Germinal center (tissue), 1 donor: ENCODE data around the gene NVL.
"Not testable (repeated sequence)": the region's sequence is repeated elsewhere in the genome, so short reads cannot be mapped to it uniquely, and the experiment has no call there.

Experiments
- DNase-seq: peaks from one replicate; pipeline ENCODE4 v3.0.0; 2012; ENCODE audit warnings: mixed read lengths, low spot score

NVL gene

DNA sequence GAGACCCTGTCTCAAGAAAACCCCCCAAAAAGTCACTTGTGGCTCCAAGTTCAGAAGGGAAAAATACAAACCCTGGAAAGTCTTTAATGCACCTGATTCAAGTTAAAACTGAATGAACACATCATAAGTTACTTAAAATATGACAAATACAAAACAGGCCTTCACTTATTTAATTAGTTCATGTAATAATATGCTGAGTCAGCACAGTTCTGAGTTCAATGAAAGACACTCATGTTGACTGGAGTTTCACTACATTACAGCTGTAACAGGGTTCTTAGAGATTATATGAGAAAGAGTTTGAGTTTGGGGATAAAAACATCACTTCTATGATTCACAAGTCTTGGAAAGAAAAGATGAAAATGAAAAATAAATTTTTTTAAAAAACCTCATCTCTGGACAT lies 96.0 kb downstream of the NVL start:
- no peak for DNase-seq

DNA sequence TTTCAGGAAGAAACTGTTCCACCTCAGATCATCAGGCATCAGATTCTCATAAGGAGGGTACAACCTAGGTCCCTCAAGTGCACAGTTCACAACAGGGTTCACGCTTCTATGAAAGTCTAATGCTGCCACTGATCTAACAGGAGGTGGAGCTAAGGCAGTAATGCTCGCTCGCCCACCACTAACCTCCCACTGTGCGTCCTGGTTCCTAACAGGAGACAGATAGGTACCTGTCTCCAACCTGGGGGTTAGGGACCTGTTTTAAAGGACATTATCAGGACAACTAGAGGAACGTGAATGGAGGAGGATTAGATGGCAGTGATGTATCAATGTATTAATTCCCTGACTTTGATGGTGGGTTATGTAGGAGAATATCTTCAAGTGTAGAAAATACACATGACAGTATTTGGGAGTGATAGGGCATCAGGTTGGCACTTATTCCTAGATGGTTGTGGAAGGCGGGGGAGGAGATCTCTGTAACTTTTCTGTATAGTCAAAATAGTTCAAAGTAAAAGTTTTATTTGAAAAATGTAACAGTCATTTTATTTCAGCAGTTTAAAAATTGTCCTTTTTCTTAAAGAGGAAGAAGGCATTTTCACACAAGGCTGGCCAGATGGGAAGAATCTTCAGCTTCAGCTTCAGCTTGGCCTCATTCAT lies 103.0 kb downstream of the NVL start:
- no peak for DNase-seq

DNA sequence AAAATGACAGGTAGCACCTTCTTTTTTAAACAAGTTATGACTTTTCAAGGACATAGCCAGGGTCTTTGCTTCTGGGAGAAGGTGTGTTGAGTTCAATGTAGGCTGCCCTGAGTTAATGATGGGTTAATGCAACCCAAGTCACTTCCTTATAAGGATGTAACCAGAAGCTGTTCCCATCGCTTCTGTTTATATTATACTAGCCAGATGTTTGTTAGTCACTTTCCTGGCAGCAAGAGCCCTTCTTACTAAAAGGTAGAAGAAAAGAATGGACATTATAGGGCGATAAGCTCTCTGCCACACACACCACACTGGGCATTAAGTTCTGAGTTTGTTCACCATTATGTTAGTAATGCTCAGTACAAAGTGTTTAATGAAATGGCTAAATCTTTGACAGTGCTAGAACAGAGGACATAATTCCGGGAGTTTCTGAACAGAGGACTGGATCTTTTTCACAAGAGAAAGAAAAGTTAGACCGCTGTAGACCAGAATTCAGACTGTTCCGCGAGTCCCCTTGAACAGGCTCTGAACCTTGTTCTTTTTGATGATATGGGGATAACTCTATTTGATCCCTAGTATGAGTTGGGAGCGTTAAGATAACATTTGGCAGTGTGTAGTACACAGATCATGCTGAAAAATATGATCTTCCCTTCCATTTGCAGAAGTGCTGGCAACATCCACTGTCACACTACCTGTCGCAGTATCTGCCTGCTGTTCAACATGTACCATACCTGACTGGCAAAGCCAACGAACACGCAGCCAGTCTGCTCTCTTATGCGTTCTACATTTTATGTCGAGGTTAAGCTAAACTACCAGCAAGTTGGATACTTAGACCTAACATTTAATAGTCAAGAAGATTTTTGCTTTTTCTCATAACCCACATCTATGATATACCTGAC lies 105.9 kb downstream of the NVL start:
- DNase-seq = no peak

DNA sequence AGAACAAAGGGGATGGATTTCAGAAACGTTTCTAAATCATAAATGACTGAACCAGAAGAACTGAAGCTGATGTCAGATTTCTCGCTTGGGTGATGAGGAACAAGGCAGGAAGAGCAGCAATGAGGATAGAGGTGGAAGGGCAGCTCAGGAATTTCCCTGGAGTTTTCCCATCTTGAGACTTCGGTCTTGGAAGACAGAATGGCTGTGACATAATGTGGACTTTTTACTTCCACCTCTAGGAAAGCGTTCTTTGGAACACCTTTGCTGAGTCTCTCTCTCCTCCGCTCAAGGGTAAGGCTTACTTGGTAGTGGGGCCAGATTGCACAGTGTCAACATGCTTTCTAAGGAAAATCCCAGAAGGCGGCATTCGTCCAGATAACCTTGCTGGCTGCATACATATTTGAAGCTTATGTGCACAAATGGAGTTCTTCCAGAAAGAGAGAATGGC lies 110.3 kb downstream of the NVL start:
- no peak for DNase-seq

DNA sequence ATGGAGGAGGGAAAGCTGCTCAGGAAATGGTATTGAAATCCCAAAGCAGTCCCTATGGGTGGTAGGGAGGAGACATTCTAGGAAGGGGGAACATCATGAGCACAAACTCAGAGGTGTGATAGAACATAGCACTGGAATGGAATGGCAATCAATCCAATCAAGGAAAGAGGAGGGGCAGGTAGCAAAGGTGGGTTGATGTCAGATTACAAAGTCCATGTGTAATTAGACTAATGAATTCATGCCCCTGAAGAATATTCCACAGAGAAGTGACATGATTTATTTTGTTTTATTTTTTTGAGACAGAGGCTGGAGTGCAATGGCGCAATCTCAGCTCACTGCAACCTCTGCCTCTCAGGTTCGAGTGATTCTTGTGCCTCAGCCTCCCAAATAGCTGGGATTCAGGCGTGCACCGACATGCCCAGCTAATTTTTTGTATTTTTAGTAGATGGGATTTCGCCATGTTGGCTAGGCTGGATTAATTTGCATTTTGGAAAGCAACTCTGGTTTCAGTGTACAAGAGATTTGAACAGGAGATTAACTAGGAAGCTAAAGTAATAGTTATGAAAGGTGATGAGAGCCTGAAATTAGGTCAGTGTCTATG lies 110.9 kb downstream of the NVL start:
- no peak for DNase-seq

DNA sequence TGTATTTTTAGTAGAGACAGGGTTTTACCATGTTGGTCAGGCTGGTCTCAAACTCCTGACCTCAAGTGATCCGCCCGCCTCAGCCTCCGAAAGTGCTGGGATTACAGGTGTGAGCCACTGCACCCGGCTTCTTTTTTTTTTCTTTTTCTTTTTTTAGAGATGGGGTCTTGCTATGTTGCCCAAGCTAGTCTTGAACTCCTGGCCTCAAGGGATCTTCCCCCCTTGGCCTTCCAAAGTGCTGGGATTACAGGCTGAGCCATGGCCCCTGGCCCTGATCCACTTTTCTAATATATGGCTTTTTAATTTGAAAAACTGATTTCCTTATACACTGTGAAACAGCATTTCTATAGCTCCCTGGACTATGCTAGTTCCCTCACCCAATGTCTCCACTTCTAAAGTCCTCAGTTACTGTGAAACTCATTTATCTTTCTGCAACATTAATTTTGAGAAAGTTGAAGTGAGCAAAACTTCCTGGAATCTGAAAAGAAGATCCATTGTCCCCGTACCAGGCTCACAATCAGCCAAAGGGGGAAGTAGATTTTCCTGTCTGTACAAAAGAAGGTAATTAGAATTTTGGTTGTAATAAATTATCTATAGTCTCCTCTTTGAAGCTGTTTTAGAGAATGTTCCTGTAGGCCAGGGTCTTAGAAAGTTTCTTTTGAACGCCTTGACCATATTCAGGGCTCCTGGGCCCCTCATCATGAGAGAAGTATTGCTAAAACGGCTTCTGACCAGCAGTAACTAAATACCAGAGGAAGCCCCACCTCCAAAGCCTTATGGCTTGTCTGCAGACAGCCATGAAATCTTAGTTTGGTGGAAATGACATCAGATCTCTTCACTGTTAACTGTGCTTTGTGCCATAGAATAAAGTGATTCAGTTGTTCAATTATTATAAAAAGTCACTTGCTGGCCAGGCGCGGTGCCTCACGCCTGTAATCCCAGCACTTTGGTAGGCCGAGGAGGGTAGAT lies 112.0 kb downstream of the NVL start:
- DNase-seq = no peak

DNA sequence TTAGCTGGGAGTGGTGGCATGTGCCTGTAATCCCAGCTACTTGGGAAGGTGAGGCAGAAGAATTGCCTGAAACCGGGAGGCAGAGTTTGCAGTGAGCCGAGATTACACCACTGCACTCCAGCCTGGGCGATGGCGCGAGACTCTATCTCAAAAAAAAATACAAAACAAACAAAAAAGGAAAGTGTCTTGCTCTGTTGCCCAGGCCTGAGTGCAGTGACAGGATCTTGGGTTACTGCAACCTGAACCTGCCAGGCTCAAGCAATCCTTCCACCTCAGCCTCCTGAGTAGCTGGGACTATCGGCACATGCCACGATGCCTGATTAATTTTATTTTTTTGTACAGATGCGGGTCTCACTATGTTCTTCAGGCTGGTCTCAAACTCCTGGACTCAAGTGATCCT lies 113.6 kb downstream of the NVL start:
- DNase-seq = no peak

DNA sequence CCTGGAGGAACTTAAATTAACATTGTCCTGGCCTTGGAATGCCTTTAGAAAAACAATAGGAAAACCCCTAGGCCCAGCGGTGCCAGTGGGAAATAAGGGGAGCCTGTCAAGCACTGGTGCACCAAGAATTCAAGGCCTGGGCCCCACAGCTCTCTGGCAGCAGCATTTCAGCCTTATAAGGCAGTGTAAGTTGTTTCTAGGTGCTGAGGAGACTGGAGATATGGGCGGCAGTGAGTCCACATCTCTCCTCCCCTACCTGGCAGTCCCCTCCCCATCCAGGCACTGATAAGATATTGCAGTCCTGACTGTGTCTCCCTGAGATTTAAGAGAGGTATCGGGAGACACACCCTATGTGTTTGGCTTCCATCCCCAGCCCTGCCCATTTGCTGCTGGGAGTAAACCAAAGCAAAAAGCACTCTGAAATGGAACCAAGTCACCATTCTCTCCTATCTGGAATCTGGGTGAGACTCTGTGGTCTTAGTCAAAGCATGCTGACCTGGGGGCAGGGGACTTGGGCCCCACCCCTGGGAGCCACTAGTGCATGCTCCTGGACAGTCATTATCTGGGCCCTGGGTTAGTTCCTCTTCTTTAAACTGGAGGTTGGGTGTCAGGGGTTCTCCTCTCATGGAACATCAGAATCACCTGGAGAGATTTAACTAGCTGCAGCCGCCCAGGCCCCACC lies 116.4 kb downstream of the NVL start:
- DNase-seq = no peak

DNA sequence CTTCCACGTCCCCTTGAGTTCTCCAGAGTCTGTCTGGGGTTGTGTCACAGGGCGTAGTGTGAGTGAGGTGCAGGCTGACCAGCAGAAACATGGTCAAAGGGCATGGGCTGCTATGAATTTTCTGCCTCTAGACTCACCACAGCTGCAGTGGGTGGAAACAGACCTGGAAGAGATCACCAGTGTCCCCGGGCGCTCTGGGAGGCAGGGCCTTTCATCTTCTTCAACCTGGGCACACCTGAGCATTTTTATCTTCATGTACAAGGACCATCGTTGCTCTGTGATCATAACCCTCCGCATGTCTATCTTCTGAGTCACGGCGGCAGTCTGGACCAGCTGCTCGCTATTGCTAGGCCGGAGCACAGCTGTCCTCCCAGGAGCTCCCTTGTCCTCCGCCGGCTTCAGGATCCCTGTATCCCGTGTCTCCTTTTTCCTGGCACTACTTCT lies 117.3 kb downstream of the NVL start:
- DNase-seq = no peak

DNA sequence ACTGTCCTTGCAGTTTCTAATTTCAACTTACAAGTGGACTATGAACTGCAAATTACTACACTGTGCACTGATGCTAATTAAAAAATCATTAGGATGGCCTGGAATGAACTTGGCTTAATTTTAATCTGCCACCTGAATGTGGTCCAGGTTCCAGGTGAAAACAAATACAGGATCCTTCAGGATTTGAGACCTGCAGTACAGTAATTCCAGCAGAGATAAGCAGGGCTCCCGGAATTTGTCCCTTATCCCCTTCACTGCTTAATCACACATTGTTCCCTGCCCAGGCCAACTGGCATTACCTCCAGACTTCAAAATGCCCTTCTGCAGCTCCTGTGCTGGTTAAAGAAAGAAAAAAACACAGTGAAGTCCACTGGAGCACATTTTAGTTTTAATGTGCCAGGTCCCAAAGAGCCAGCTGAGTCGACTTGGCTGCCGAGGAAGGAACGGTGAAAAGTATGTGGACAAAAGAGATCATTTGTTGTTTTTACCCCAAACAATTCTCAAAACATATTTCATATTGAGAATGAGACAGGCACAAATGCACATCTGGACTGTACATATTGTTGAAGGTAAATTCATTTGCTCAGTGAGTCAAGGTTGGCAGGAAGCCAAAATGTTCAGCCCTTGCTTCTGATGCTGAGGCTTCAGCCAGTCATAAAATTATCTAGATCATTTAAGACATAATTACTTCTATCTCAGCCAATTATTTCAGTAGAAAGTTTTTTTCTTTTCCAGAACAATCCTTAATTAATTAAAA lies 118.6 kb downstream of the NVL start:
- no peak for DNase-seq

DNA sequence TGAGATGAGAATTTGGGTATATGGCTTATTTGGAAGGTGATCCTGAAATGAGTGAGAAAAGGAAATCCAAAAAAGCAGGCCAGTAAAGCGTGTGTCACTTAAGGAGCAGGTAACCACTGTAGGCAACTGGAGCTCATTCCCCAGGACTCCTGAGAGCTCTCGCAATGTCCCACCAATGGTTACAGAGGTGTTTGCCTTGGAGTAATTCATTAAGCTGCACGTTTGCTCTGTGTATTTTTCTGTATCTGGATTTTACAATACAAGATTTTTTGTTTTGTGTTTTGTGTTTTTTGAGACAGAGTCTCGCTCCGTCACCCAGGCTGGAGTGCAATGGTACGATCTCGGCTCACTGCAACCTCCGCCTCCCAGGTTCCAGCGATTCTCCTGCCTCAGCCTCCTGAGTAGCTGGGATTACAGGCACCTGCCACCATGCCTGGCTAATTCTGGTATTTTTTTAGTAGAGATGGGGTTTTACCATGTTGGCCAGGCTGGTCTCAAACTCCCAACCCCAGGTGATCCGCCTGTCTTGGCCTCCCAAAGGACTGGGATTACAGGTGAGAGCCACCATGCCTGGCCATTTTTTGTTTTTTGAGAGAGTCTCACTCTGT lies 123.9 kb downstream of the NVL start:
- not testable (repeated sequence) for DNase-seq

DNA sequence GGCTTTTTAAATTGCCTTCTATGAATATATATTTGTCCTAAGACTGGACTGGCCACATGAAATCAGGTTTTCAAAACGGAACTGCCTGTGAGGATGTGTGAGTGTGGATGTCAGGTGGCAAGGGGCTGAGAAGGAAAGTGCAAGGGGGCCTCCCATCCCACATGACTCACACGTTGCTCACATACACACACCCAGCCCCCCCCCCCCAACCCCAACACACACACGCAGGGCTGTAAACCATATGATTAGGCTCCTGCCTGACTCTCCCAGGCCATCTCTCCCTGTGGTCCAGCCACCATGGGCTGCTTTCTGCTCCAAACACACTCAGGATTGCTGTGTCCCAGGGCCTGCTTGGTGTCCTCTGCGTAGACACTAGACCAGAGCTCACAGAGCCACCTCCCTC lies 124.5 kb downstream of the NVL start:
- no peak for DNase-seq

DNA sequence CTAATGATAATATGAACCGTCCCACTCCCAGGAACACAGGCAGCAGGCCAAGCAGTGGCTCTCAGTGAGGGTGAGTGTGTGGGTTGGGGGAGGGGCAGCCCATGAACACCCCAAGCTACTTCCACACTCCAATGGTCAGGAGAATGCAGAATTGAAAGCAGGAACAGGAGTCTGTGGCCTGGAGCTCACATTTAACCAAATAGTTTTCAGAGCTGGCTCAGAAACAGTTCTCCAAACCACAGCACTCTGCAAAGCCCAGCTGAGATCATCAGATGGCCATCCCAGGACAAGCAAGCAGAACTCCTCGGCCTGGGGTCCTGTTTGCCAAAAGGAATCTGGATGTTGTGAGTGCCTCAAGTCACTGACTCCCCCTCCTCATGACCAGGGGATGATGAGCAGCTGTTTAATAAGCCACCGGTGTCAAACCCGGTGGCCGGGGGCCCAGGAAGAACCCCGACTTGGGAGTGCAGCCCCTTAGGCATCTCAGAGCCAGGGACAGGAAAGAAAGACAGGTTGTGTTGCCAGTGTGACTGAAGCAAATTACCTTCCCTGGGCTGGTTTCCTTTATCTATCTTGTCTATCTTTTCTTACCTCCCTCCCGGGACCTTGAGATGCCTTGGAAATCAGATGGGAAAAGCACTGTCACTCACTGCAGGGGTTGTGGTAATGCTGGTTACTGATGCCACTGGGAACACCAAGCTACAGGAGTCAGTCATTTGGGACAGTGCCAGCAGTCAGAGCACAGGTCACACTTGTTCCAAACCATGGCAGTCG lies 126.5 kb downstream of the NVL start:
- peak; percentile 53 for DNase-seq

DNA sequence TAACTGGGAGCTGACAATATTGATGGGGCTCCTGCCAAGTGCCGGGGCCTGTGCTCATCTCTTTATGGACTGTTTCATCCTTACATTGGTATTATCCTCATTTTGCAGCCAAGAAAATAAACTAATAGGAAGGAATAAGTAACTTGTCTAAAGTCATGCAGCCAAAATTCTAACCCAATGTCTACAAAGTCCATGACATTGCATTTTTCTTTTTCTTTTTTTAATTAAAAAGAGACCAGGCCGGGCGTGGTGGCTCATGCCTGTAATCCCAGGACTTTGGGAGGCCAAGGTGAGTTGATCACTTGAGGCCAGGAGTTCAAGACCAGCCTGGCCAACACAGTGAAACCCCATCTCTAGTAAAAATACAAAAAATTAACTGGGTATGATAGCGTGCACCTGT lies 128.1 kb downstream of the NVL start:
- DNase-seq = no peak

DNA sequence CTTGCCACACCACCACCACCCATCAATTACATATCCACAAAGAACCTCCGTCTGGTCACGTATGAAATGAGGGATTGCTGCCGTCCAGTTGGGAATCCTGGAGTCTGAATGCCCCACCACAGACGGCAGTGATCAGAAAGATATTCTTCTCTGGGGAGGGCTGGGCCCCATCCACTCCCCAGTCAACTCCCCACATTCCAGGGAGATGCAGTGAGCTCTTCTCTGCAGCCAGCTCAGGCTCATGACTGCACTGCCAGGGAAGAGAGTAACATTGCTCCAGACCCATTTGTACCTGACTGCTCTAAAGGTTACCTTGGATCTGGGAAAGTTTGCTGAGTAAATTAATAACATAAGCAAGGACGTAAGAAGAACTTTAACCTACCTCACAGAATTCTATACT lies 128.6 kb downstream of the NVL start:
- DNase-seq = no peak

DNA sequence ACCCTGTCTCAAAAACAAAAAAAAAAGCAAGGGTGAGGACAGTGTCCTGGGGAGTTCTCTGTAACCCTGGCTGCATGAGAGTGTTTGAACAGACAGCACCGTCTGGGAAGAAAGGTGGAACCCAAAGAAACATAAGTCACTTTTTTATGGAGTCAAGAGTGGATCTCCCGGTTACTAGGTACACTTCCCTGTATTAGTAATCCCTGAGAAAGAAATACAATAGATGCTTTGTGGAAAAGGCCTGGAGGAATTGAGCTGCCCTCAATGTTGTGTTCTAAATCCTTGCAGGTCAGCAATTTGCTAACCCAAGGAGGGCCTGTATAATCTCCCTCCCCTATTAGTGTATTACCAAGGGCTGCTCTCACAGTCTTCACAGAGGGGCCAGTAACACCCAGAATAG lies 130.3 kb downstream of the NVL start:
- DNase-seq = no peak

DNA sequence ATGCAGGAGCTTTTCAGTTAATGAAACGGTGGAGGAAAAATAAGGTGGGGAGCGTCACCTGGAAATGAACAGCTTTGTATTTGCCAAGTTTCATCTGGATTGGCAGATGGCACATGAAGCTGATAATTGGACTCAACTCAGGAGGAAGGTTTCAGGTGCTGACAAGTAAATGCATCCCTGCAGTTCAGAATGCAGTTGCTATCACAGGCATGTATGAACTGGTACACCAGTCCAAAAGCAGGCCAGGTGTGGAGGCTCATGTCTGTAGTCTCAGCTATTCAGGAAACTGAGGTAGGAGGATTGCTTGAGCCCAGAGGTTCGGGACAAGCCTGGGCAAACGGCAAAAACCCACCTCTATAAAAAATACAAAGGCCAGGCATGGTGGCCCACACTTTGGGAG lies 131.4 kb downstream of the NVL start:
- no peak for DNase-seq

DNA sequence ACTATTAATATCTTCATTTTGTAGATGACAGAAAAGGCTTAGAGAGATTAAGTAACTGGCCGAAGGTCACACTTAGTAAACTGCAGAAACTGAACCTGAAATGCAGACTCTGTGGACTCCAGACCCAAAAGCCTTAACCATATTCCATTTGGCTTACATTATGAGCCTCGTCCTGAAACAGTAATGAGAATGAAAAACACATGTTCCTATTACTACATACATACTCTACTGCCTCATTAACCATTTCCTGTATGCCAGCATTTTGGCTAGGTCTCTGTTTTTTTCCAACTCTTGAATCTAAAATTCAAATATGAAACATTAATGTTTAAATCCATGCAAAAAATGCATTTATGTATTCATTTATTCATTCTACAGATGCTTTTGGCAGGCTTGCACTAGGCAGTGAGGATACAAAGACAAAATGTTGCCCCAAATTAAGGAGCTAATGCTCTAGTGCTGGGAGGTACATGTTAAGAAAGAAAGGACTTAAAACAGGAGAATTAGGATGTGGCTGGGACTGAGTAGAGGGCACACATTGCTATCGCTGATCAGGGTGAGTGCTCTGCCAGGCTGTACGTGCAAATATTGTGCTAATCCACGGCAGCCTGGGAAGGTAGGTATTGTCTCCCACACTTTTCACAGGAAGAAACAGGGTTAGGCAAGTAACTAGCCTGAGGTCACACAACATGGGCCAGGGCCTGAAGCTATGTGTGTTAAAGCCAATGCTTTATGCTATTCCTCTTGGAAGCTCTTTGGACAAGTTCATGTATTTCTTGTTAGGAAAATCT lies 133.0 kb downstream of the NVL start:
- no peak for DNase-seq
